ENCODE results near the gene MGLL. TPM values are rescaled to one million over a fixed set of nuclear protein-coding genes. Genes with fewer than 3 reads are reported as not detected.

The MGLL gene
- total and polyA plus RNA-seq, 2 donors (not counting 1 experiment from before 2014, with no cell fraction given) = 1.7 to 6.9 TPM

DNA sequence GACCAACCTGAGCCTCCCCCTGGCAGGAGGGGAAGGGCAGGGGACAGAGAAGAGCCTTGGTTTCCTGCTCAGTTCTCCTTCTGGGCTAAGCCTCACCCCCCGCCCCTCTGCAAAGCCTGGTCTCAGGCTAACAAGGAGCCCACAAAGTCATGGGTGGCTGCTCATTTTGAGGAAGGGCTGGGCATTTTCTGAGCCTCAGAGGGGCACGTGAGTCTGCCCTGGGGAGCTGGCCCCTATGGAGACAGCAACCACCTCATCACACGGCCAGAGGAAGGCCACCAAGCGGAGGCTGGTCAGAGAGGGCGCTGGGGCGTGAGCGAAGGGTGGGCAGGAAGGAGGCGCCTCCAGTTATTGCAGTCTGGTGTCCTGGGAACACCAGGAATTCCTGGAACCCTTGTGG, 130.8 kb downstream of the MGLL start:
- Histone ChIP-seq H3K79me2 (ENCODE audit: control insufficient read depth, insufficient read depth, low read length) (no peaks in the 10 kb centered on the region), H3K27ac (ENCODE audit: low read length in 2 of 2) (no peak overlapping the region), H3K9ac (ENCODE audit: low read length) (no peak overlapping the region), H3K4me3 (ENCODE audit: control extremely low read depth in 1 of 5, extremely low read depth in 1 of 5, insufficient read depth in 1 of 5, low read depth in 2 of 5, low read length in 4 of 5) (no peak overlapping the region), H3K27me3 (replicated peaks in 1 of 4; ENCODE audit: control extremely low read depth in 1 of 4, control insufficient read depth in 3 of 4, insufficient read depth in 4 of 4, low read length in 3 of 4) (peaks cover 0 to 6% (median 1%) of the 10 kb centered on the region in 4 experiments), H3K36me3 (replicated peaks in 1 of 2; ENCODE audit: control extremely low read depth in 1 of 2, control insufficient read depth in 1 of 2, extremely low read depth in 1 of 2, insufficient read depth in 2 of 2, low read length in 1 of 2) (no peaks in the 10 kb centered on the region), H4K20me1 (ENCODE audit: control insufficient read depth, insufficient read depth, low read length, poor library complexity, severe bottlenecking) (no peaks in the 10 kb centered on the region), H2AFZ (ENCODE audit: insufficient read depth, low read depth, low read length, poor library complexity, severe bottlenecking) (peak overlapping the region; percentile 13), H3K9me3 (ENCODE audit: control extremely low read depth in 1 of 3, control insufficient read depth in 2 of 3, insufficient read depth in 1 of 3, low read length in 2 of 3) (no peaks in the 10 kb centered on the region), H3K4me2 (replicated peaks; ENCODE audit: low read depth, low read length, poor library complexity, severe bottlenecking) (peak overlapping the region; percentile 36), H3K4me1 (ENCODE audit: control insufficient read depth in 2 of 2, insufficient read depth in 2 of 2, low read length in 2 of 2) (peaks cover 6 to 16% of the 10 kb centered on the region in 2 donors)
- Mint-ChIP-seq H3K27me3 (no peaks in the 10 kb centered on the region), H3K9me3 (ENCODE audit: insufficient read depth) (no peaks in the 10 kb centered on the region), H3K4me3 (peak overlapping the region; percentile 13), H3K27ac (peak overlapping the region; percentile 20), H3K4me1 (peaks cover 22% of the 10 kb centered on the region)
- DNase-seq = no peak
- TF ChIP-seq, protein P1, sequence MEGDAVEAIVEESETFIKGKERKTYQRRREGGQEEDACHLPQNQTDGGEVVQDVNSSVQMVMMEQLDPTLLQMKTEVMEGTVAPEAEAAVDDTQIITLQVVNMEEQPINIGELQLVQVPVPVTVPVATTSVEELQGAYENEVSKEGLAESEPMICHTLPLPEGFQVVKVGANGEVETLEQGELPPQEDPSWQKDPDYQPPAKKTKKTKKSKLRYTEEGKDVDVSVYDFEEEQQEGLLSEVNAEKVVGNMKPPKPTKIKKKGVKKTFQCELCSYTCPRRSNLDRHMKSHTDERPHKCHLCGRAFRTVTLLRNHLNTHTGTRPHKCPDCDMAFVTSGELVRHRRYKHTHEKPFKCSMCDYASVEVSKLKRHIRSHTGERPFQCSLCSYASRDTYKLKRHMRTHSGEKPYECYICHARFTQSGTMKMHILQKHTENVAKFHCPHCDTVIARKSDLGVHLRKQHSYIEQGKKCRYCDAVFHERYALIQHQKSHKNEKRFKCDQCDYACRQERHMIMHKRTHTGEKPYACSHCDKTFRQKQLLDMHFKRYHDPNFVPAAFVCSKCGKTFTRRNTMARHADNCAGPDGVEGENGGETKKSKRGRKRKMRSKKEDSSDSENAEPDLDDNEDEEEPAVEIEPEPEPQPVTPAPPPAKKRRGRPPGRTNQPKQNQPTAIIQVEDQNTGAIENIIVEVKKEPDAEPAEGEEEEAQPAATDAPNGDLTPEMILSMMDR (IDR thresholded peaks at IDR 0.05) = no peak
- TF ChIP-seq EZH2 (IDR thresholded peaks at IDR 0.05; ENCODE audit: borderline replicate concordance, insufficient read depth, low read depth, low read length, poor library complexity, severe bottlenecking) = no peak
- WGBS (ENCODE audit: insufficient coverage) = 31% methylated on average over 8 of the region's 8 CpGs
- peak; percentile 48 for ATAC-seq (ENCODE audit: low read depth)
- CTCF ChIA-PET = interaction anchor here (0.8 to 1.0 kb wide), 5 partner anchors 100 to 280 kb away, joined by 3 to 4 read pairs (median 3); no protein-coding TSS in a partner anchor
- intact Hi-C loops (cut with micrococcal nuclease) = loop anchor here (10.0 kb wide), 2 partner anchors 63 to 1217 kb away; partner anchors contain the start of gene ZXDC
- POLR2A ChIA-PET = no interaction called here

DNA sequence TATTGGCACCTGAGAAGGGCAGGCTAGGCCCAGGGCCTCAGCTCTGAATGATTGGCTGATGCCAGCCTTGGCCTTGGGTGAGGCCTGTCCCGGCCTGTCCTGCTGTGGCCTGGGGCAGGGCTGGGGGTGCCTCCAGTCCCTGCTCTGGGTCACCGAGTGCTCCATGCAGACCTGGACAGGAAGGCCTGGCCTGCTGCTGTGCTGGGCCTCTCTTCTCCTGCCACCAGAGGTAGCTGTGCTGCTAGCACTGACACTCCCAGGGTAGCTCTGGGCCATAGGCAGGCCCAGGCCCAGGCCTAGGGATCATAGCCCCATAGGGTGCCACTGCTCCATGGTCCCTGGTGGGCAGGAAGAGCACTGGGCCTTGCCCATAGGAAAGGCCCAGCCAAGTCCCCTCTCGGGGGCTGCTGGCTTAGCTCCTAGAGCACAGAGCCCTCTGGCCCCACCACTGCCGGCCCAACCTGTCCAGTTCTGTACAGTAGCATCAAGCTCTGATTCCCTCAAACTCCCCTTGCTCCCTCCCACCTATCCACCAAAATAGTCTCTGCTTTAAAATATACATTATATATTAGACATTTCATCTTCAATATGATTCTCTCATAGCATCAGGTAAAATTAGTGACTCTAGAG, 131.4 kb downstream of the MGLL start:
- peaks cover 22% of the 10 kb centered on the region for H3K4me1 Mint-ChIP-seq
- 96% methylated on average over 3 of the region's 4 CpGs for WGBS (ENCODE audit: insufficient coverage)
- Histone ChIP-seq H3K4me1 (ENCODE audit: control insufficient read depth in 2 of 2, insufficient read depth in 2 of 2, low read length in 2 of 2) (peaks cover 6 to 13% of the 10 kb centered on the region in 2 donors), H3K27me3 (replicated peaks in 1 of 4; ENCODE audit: control extremely low read depth in 1 of 4, control insufficient read depth in 3 of 4, insufficient read depth in 4 of 4, low read length in 3 of 4) (peaks cover 0 to 6% (median 1%) of the 10 kb centered on the region in 4 experiments), H3K9ac (ENCODE audit: low read length) (no peak overlapping the region), H3K36me3 (replicated peaks in 1 of 2; ENCODE audit: control extremely low read depth in 1 of 2, control insufficient read depth in 1 of 2, extremely low read depth in 1 of 2, insufficient read depth in 2 of 2, low read length in 1 of 2) (no peaks in the 10 kb centered on the region), H3K79me2 (ENCODE audit: control insufficient read depth, insufficient read depth, low read length) (no peaks in the 10 kb centered on the region), H3K4me2 (replicated peaks; ENCODE audit: low read depth, low read length, poor library complexity, severe bottlenecking) (peak overlapping the region; percentile 36), H2AFZ (ENCODE audit: insufficient read depth, low read depth, low read length, poor library complexity, severe bottlenecking) (peak overlapping the region; percentile 13), H3K9me3 (ENCODE audit: control extremely low read depth in 1 of 3, control insufficient read depth in 2 of 3, insufficient read depth in 1 of 3, low read length in 2 of 3) (no peaks in the 10 kb centered on the region), H3K27ac (ENCODE audit: low read length in 2 of 2) (no peak overlapping the region), H3K4me3 (ENCODE audit: control extremely low read depth in 1 of 5, extremely low read depth in 1 of 5, insufficient read depth in 1 of 5, low read depth in 2 of 5, low read length in 4 of 5) (no peak overlapping the region), H4K20me1 (ENCODE audit: control insufficient read depth, insufficient read depth, low read length, poor library complexity, severe bottlenecking) (no peaks in the 10 kb centered on the region)
- DNase-seq (peak; percentile 33), ATAC-seq (ENCODE audit: low read depth) (peak; percentile 56)
- POLR2A ChIA-PET = no interaction called here
- no peak for TF ChIP-seq EZH2 (IDR thresholded peaks at IDR 0.05; ENCODE audit: borderline replicate concordance, insufficient read depth, low read depth, low read length, poor library complexity, severe bottlenecking)
- TF ChIP-seq, protein P1 (IDR thresholded peaks at IDR 0.05) = no peak
- H3K27ac Mint-ChIP-seq = no peak overlapping the region
- H3K9me3 Mint-ChIP-seq (ENCODE audit: insufficient read depth) = no peaks in the 10 kb centered on the region
- intact Hi-C loops (cut with micrococcal nuclease) = loop anchor here (10.0 kb wide), 2 partner anchors 64 to 1216 kb away; partner anchors contain the start of gene ZXDC
- CTCF ChIA-PET = interaction anchor here (0.8 to 1.0 kb wide), 5 partner anchors 100 to 280 kb away, joined by 3 to 4 read pairs (median 3); no protein-coding TSS in a partner anchor
- H3K4me3 Mint-ChIP-seq = peak overlapping the region; percentile 13
- no peaks in the 10 kb centered on the region for H3K27me3 Mint-ChIP-seq
